Nucleus accumbens (tissue), 56 donors: ENCODE measurements around the gene UNC79.
"Not testable (repeated sequence)": the region's sequence is repeated elsewhere in the genome, so short reads cannot be mapped to it uniquely, and the experiment has no call there.

Experiments
- DNase-seq, 56 donors: peaks; one replicate each; lab custom pipeline; 2025; lab: John Stamatoyannopoulos, UW

Gene UNC79

GRCh38 chr14:93490001-93490400 is 59.3 kb downstream of the UNC79 start:
- no peak for DNase-seq

DNA sequence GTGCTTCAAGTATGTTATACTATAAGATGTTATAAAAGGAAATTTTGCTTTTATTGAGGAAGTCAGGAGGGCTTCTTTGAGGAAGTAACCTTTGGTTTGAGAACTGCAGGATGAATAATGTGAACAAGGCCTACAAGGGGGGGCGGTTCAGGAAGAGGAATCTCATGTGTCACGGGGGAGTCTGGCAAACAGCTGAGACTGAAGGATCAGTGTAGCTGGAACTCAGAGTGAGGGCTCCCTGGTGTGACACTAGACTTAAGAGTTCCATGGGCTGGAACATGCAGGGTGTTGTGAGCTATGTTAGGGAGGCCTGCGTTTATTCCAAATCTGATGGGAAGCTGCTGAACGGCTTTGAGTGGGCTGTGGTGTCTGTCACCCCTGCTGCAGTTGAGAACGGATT is 62.3 kb downstream of the UNC79 start:
- no peak for DNase-seq

DNA sequence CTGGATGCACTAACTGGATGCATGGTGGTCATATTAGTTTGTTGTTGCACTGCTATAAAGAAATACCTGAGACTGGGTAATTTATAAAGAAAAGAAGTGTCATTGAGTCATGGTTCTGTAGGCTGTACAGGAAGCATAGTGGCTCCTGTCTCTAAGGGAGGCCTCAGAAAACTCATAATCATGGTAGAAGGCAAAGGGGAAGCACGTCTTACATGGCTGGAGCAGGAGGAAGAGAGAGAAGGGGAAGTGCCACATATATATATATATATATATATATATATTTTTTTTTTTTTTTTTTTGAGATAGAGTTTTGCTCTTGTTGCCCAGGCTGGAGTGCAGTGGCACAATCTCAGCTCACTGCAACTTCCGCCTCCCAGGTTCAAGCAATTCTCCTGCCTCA is 62.9 kb downstream of the UNC79 start:
- DNase-seq, result not testable (repeated sequence)

GRCh38 chr14:93496856-93497741 is 66.4 kb downstream of the UNC79 start:
- DNase-seq, result no peak

- DNase-seq, result no peak
These were observed 79.3 kb downstream of the UNC79 start for GRCh38 chr14:93510056-93510455.

DNA sequence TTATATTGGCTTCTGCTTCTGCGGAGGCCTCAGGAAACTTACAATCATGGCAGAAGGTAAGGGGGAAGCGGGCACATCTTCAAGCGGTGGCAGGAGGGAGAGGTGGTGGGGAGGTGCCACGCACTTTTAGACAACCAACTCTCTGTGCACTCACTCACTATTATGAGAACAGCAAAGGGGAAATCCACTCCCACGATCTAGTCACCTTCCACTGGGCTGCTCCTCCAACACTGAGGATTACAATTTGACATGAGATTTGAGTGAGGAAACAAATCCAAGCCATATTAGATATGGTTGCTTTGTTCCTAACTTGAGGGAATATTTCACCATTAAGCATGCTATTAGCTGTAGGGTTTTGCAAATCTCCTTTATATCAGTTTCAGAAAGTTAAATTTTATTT is 80.3 kb downstream of the UNC79 start:
- no peak for DNase-seq

- DNase-seq, result no peak
These were observed 89.4 kb downstream of the UNC79 start for GRCh38 chr14:93520053-93520607.

DNA sequence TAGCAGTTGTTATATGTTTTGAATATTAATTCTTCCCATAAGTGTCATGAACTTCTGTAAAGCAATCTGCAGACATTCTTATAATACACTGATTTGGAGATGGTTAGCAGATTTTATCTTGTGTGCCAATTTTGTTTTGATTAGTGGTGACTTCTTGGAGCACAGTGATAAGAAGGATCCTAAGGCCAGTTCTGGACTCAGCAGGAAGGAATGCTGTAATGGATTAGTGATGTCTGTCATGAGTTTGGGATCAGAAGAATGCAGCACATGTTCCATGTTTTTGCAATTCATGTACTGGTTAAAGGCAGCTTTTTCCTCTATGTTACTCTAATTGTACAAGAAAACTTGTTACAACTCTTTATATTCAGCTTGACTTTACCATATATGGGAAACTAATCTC is 91.5 kb downstream of the UNC79 start:
- DNase-seq, result no peak

- not testable (repeated sequence) for DNase-seq
These were observed 94.5 kb downstream of the UNC79 start for GRCh38 chr14:93525216-93525615.

GRCh38 chr14:93525696-93526451 is 95.1 kb downstream of the UNC79 start:
- DNase-seq, result no peak

GRCh38 chr14:93527203-93527607 is 96.5 kb downstream of the UNC79 start:
- no peak for DNase-seq

DNA sequence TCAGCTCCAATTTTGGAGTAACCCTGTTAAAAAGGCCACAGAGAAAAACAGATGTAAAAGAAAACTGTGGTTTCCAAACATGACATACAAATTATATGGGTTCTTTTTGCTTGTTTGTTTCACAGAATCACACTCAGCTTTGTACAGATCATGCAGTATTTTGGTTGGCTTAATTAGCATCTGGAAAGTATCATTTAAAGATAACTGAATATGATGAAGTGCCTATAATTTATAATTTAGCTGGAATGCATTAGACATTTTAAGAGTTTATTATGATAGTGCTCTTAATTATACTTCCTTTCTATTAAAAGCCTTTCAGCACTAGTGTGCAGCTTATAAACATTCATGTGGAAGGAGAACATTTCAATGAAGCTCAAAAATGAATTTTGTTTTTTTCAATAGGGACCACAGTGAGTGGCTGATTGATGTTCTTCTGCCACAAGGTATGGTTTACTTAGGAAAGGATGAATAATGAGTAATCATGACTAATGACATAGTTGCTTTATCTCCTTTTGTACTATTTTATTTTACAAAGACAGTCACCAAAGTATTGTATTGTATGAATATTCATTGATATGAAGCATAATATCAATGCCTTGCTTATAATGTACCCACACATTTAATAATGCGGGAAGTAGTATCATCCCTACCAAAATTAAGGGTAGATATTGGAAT is 98.3 kb downstream of the UNC79 start:
- no peak for DNase-seq

- DNase-seq, result no peak
These were observed 100.9 kb downstream of the UNC79 start for GRCh38 chr14:93531644-93532043.

GRCh38 chr14:93532541-93532940 is 101.8 kb downstream of the UNC79 start:
- no peak for DNase-seq

GRCh38 chr14:93533437-93533836 is 102.7 kb downstream of the UNC79 start:
- no peak for DNase-seq

DNA sequence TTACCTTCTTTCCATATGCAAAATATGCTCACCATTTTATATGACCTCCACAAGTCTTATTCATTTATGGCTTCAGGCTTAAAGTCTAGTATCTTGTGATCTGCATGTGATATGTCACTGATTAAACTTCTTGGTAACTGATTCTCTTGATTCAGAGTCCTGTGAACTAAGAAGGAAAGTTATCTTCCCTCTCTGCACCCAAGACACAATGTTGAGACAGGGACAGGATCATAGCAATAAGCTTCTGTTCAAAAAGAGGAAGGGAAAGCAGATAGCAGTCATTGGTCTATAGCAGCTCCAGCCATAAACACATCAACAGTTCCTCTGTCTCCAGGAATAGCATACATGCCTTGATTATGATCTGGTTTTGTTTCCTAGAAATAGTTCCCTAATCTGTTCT is 103.1 kb downstream of the UNC79 start:
- peak in 1 of 56 donors; percentile 10 for DNase-seq

GRCh38 chr14:93535537-93535936 is 104.8 kb downstream of the UNC79 start:
- DNase-seq, result peak in 1 of 56 donors; percentile 3

DNA sequence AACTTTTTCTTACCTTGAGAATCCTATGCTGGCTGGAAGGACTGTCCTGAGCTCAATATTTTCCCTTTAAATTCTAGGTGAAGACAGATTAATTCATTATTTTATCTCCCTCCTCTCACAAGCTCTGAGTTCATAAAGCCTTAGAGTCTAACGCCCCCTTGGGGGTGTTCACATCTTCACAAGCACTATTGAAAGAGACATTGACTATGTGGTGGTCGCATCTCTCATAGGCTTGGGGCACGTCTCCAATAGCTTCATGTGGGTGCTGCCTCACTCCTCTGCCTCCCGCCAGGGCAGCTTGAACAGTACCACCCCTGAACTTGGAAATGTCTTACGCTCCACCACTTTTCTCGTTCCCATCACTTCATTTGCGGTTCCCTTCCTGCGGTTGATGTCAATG is 106.2 kb downstream of the UNC79 start:
- DNase-seq, result peak in 2 of 56 donors; percentile 4 to 15

DNA sequence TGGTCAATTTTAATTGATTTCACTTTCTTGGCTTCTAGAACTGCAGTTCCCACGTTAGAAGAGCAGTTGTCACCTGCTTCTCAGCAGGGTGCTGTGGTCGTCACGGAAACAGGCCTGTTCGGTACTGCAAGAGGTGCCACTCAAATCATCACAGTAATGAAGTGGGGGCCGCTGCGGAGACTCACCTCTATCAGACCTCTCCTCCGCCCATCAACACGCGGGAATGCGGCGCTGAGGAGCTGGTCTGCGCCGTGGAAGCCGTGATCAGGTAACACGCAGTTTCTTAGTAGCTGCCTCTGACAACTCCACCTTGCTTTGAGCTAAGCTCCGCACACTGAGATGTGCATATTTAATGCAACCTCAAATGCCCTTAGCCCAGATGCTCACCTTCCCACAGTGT is 107.2 kb downstream of the UNC79 start:
- DNase-seq, result peak in 15 of 56 donors; percentile 4 to 48 (median 24)

GRCh38 chr14:93538413-93538812 is 107.7 kb downstream of the UNC79 start:
- peak in 3 of 56 donors; percentile 5 to 48 (median 7) for DNase-seq

DNA sequence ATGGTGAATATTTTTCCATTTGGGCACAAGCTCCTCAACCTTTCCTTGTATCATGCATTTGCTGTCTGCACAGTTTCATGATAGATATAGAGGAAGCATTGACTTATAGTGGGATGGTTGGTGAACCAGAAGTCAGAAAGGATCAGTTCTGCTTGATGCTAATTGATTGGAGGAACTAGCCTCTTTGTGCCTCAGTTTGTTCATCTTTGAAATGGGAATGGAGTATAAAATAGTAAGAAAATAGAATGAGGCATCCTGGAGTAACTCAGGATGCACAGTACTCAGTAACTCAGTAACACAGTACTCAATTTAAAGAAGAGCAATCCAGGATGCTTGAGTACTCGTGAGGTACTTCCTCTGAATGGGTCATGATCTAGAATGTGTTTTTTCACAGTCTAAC is 109.5 kb downstream of the UNC79 start:
- DNase-seq, result no peak
